RCC 7860 (cell line): Measurements from ENCODE around the gene VRK2.
A peak's percentile ranks its signal among the peaks of the same experiment; 100 is the strongest.
"Not testable (repeated sequence)": the region's sequence is repeated elsewhere in the genome, so short reads cannot be mapped to it uniquely, and the experiment has no call there.

Experiments
- DNase-seq: peaks from one replicate; pipeline ENCODE4 v3.0.0-alpha.2; 2015; ENCODE audit warnings: low spot score
- FAIRE-seq: peaks from 2 replicates; lab custom pipeline; 2012; peaks lifted over from hg19 to GRCh38; lab: Jason Lieb, UNC

VRK2 gene

DNA sequence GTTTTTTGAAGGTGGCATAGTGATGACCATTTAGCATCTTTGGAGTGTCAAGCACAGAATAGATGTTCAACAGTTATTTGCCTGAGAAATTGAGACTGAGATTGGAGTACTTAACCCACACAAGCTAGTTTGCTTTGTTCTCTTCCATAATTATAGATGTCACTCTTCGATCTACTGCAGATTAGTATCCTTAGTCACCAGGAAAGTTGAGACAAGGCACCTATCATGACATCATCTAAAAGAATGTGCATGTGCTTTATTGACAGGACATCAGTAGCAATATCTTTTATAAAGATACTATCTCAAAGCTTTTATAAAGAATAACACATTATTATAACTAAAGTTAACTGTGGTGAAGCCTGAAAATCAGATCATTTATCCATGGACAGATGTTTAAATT is 6.4 kb downstream of the VRK2 start:
- DNase-seq (no peak), FAIRE-seq (no peak)

DNA sequence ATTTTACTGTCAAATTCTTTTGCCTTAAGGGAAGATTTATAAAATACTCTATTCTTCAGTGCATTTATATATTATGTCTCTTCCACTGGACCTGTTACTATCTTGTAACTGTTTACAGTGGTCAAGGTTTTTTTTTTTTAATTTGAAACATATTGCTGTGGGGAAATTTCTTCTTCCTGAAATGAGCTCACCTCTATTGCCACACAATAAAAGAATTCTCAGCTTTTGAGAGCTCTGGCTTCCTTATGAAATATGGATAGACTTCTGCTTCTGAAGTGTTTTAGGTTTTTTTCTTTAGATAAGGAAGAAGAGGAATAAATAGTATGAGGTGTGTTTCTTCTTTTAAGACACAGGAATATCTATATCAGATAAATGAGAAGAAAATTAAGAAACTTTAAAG is 7.7 kb downstream of the VRK2 start:
- FAIRE-seq (no peak), DNase-seq (no peak)

DNA sequence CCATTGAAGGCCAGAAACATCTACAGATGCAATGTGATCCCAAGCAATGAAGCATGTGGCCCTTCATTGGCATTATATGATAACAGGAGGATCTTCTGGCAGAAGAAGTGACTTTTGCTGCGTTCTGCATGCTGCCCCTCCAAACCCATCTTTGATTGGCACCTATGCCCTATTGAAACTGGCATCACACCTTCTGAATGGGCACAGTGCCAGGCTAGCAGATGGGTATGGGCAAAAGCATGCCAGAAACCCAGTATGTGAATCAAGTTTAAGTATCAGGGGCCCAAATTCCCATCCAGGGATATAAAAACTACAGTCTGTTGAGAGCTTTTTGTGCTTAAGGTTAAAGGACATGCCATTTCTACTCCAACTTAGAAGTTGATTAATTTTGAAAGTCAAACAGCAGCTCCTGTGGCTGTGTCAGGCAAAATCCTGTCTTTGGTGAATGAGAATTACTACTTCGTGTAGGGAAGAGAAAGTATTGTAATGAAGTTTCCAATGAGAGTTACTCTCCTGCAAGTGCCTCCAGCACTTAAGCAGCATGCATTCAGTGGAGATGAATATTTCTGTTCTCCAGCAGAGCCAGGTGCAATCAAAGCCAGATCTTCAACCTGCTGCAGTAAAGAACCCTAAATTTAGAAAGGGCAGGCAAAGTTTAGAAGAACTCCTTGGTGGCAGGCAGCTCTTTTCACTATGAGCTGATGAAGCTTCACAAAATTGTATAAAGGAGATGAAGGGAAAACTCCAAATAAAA is 8.6 kb downstream of the VRK2 start:
- no peak for DNase-seq
- FAIRE-seq = no peak

DNA sequence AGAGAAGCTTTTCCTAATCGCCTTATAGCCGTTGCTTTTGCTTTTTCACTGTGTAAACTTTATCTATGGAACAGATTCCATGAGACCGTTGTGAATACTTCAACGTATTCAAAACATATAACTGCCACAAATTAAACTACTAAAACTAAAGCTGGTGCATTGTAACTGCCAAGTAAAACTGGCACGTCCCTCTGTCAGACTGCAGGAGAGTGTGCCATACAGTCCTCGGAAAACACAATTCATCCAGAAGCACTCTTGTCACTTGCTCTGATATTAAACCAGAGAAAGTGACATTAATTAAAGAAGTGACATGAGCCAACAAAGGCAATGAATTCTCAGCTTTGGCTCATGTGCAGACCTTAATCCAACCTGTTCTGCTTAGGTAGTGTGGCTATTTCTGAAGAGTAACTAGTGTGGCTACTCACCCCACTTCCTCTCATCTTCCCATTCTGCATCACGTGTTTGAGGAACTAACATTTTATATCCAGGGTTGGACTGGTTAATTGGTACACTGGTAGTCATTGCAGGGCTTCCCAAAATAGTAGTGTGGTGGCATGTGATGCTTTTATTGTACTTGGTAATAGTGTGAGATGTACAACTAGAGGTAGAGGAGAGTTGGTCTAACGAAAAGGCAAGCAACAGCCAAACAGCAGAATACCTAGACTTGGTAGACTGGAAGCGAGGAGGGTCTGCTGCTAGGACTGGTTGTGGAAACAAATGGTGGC is 9.7 kb downstream of the VRK2 start:
- FAIRE-seq = no peak
- no peak for DNase-seq

DNA sequence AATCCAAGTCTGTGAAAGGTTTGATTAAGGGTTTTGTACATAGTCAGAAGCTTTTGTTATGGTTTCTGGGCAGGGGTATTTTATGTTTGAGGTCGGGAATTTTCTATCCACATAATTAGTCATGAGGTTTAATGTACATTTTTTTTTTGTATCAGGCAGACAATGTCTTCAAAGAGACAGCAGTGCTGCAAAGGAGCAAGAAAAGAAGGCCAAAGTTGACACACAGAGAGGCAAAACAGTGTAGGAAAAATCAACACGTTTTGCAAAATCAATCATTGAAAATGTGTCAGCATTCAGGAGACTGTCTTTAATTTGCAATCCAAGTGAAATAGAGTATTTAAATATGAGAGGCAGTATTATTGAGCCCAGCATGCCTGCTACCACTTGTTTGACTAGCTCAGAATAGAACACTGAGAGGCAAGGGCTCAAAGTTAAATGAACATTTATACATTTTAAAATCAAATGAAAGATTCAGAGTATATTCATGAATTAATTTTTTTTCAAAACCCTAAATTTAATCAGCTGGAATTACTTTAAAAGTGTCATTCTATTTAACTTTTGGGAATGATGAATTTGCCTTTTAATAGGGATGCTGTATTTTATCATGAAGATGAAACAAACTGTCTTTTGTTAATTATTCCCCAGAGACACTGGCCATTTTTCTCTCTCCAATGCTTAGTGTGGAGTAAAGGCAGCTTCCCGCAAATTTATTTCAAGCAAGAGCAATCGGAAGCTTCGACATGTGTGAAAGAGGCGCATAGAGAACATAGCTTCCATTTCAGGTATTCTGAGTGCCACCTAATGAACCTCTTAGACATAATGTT is 11.3 kb downstream of the VRK2 start:
- DNase-seq (no peak), FAIRE-seq (no peak)

DNA sequence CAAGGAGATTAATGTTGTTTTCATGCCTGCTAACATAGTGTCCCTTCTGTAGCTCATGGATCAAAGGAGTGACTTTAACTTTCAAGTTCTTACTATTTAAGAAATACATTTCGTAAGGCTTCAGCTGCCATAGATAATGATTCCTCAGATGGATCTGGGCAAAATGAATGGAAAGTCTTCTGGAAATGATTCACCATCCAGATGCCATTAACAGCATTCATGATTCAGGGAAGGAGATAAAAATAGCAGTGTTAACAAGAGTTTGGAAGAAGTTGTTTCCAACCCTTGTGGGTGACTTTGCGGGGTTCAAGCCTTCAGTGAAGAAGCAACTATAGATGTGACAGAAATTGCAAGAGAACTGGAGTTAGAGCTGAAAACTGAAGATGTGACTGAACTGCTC is 17.0 kb downstream of the VRK2 start:
- peak; percentile 10 for DNase-seq
- peak; percentile 72 for FAIRE-seq

DNA sequence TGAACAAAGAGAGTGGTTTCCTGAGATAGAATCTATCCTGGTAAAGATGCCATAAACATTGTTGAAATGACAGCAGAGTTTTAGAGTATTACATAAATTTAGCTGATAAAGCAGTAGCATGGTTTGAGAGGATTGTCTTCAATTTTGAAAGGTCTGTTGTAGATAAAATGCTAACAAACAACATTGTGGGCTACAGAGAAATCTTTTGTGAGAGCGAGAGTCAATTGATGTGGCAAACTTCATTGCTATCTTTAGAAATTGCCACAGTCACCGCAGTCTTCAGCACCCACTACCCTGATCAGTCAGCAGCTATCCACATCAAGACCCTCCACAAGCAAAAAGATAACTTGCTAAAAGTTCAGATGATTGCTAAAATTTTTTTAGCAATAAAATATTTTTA is 17.5 kb downstream of the VRK2 start:
- no peak for DNase-seq
- FAIRE-seq = no peak

DNA sequence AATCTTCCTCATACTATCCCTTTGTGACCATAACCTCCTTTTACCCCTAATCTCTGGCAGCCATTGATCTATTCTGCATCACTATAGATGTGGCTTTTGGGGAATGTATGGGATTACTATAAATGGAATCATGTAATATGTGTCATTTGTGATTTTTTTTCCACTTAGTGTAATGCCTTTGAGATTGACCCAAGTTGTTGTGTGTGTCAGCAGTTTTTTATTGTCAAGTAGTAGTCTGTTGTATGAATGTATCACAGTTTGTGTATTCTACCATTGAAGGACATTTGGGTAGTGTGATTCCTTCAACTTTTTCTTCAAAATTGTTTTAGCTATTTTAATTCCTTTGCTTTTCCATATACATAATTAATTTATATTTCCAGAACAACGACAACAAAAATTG is 18.6 kb downstream of the VRK2 start:
- DNase-seq (no peak), FAIRE-seq (no peak)

DNA sequence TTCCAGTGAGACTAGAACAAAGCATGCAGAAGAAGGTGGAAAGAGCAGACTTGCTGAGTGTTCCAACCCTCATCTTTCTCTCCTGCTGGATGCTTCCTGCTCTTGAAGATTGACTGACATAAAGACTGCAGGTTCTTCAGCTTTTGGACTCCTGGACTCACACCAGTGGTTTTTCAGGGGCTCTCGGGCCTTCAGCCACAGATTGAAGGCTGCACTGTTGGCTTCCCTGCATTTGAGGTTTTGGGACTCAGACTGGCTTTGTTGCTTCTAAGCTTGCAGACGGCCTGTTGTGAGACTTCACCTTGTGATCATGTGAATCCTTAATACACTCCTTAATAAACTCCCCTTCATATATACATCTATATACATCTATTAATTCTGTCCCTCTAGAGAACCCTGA is 20.4 kb downstream of the VRK2 start:
- no peak for FAIRE-seq
- DNase-seq = no peak

DNA sequence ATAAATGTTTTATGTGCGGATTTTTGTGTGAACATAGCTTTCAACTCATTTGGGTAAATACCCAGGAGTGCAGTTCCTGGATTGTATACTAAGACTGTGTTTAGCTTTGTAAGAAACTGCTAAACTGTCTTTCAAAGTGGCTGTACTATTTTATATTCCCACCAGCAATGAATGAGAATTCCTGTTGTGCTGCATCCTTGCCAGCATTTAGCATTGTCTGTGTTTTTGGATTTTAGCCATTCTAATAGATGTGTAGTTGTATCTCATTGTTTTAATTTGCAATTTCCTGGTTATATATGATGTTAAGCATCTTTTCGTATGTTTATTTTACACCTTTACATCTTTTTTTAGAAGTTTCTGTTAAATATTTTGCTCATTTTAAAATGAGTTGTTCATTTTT is 24.2 kb downstream of the VRK2 start:
- no peak for FAIRE-seq

DNA sequence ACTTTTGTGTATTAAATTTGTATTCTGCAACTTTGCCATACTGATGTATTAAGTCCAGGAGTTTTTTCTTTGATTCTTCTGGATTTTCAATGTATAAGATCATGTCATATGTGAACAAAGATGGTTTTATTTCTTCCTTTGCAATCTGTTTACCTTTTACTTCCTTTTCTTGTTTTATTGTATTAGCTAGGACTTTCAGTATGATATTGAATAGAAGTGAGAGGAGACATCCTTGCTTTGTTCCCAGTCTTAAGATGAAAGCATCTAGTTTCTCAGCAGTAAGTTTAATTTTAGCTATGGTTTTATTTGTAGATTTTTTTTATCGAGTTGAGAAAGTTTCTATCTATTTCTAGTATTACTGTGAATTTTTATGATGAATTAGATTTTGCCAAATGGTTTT is 25.5 kb downstream of the VRK2 start:
- no peak for DNase-seq
- FAIRE-seq = no peak

More for the DNA sequence above, 24.2 kb downstream of the VRK2 start:
- no peak for DNase-seq

DNA sequence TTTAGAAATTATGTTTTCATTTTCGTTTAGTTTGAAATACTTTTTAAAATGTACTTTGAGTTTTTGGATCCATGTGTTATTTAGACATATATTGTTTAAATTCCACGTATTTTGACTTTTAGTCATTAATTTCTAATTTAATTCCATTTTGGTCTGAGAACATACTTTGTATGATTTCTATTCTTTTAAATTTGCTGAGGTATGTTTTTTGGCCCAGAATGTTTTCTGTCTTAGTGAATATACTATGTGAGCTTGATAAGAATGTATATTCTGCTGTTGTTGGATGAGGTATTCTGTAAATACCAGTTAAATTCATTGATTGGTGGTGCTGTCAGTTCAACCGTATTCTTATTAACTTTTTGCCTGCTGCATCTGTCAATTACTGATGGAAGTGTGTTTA is 26.4 kb downstream of the VRK2 start:
- DNase-seq = no peak
- FAIRE-seq = no peak

DNA sequence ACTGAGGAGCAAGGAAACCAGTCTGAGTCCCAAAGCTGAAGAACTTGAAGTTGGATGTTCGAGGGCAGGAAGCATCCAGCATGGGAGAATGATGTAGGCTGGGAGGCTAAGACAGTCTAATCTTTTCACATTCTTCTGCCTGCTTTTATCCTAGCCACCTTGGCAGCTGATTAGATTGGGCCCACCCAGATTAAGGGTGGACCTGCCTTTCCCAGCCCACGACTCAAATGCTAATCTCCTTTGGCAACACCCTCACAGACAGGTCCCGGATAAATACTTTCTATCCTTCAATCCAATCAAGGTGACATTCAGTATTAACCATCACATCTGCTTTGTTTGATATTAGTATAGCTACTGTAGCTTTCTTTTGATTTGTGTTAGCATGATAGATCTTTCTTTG is 27.1 kb downstream of the VRK2 start:
- FAIRE-seq (no peak), DNase-seq (no peak)

DNA sequence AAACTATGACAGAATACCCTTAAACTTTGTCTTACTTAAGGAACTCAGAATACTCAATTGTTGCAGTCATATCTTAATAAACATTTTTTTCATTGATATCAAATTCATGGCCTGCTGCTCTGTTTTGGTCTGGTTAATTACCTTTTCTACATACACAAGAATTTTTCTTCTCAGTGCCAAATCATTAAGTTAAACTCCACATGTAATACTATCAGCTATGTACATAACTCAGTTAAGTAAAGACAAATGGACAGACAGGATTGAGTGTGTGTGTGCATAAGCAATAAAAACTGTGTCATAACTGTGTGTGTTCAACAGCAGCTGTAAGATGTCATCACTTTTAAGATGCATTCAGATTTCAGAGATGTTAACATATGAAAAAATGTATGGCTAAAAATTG is 34.4 kb downstream of the VRK2 start:
- FAIRE-seq (no peak), DNase-seq (no peak)

DNA sequence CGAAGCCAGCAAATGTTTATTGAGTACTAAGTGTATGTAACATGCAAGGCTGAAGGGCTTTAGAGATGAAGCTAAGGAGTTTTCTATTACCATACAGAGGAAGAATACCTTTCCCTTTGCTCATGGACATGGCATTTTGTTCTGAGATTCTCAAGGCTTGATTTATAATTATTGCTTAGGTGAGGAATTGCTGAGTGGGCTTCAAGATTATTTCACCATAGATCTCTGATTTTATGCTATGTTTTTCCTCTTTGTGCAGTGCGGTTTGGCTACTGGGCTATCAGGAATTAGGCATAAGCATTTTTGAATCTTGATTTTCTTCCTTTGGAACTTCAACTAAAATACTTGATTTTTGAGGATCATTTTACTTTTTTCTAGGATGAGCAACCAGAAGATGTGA is 42.5 kb downstream of the VRK2 start:
- no peak for FAIRE-seq
- no peak for DNase-seq

DNA sequence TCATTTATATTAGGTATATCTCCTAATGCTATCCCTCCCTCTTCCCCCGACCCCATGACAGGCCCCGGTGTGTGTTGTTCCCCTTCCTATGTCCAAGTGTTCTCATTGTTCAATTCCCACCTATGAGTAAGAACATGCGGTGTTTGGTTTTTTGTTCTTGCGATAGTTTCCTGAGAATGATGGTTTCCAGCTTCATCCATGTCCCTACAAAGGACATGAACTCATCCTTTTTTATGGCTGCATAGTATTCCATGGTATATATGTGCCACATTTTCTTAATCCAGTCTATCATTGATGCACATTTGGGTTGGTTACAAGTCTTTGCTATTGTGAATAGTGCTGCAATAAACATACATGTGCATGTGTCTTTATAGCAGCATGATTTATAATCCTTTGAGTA is 46.2 kb downstream of the VRK2 start:
- FAIRE-seq, DNase-seq: not testable (repeated sequence)

DNA sequence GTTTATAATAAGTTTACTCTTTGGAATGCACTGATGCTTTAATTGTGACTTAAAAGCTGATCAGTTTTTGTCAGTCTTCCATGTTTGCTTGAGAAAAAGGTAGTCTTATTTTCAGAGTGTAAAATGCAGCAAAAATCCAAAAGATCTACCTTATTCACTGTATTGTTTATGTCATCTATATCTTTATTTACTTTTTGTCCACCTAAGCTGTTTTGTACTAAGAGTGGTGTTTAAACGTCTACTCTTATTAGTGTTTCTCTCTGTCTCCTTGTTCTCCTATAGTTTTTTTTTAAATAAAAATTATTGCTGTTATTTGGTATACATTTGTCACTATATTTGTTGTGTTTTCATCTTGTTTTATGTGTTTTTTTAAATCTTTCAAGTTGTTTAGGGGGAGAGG is 50.4 kb downstream of the VRK2 start:
- no peak for FAIRE-seq

DNA sequence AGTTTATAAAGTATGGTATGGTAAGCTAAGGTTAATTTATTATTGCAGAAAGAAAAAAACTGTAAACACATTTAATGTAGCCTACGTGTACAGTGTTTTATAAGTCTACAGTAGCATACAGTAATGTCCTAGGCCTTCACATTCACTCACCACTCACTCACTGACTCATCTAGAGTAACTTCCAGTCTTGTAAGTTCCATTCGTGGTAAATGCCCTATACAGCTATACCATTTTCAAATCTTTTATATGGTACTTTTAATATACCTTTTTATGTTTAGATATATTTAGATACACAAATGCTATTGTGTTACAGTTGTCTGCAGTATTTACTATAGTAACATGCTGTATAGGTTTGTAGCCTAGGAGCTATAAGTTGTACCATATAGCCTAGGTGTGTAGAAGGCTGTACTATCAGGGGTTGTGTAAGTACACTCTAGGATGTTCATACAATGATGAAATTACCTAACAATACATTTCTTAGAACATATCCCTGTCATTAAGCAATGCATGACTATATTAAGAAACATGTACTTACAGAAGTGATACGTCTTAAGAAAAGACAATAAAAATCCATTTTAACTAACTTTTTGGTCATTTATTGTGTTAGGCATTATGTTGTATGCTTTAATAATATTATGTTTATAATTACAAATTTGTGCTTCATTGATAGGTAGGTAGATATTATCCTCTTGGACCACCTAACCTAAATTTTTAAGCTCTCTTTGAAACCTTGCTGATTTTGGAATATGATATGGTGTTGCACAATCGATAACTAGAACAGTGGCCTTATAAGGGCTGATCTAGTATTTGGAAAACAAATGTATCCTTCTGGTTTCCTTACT is 51.9 kb downstream of the VRK2 start:
- no peak for FAIRE-seq
- DNase-seq = peak; percentile 11

More for the DNA sequence above, 50.4 kb downstream of the VRK2 start:
- DNase-seq = no peak

DNA sequence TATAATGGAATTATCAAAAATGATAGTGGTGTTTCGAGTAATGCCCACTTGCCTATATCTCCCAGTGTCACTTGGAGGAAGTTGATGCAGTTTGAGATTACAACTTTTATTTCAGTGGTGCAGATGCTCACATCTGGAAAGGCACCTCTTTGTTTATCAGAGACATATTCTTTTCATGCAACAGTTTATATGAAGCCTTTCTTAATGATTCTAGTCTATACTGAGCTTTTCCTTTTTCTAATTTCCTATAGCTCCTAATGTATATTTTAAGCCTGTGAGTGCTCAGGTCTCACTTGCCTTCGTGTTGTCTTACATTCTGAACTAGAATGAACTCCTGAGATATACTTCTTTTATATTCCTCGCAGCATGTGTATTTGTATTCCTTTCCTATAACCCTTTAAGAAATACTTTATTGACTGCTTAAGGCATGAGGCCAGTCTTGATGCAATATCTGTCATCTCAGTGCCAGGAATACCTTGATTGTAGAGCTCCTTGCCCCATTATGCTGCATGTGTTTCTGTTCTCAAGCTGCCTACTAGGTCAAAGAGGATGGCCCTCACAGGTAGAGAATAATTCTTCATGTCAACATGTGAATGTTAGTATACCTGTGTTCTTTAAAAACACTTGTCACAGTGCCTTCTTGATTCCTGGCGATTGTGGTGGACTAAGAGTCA is 52.6 kb downstream of the VRK2 start:
- DNase-seq = no peak
- no peak for FAIRE-seq

DNA sequence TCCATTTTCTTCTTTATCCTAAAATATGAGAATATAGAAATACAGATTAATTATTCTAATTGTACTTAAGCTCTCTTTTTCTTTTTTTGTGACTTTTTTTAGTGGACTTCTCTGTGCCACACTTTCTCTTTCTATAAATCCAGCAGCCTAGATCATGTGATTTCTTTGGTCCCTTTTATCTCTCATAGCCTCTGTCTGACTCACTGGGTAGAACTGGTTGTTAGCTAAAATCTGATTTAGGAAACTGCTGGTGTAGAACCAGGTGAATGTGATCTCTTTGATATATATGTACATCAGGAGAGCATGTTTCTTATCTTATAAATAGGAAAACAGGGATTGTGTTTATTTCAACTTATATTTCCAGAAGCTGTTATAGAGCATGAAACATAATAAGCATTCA is 54.9 kb downstream of the VRK2 start:
- DNase-seq = no peak
- FAIRE-seq = no peak
